ENCODE data around the gene ACSS1. TPM values are rescaled to one million over a fixed set of nuclear protein-coding genes. Genes with fewer than 3 reads are reported as not detected.

Gene ACSS1
- total and polyA plus RNA-seq, 2 experiments from 2014 or later, result 1.3 to 4.1 TPM

GRCh38 chr20:25038103-25038410, 19.9 kb downstream of the ACSS1 start:
- H3K27ac ChIP-seq (ENCODE audit: low read depth), result no peak overlapping the region
- no peaks in the 10 kb centered on the region for H3K9me2 ChIP-seq (ENCODE audit: insufficient read depth)
- Mint-ChIP-seq H3K9me3 (no peaks in the 10 kb centered on the region), H3K4me3 (no peak overlapping the region), H3K27ac (no peak overlapping the region), H3K4me1 (peaks cover 10% of the 10 kb centered on the region), H3K27me3 (ENCODE audit: insufficient read depth, low read depth, poor library complexity) (peaks cover 7% of the 10 kb centered on the region), H3K36me3 (ENCODE audit: low read depth) (no peaks in the 10 kb centered on the region)
- H3K4me1 ChIP-seq (ENCODE audit: insufficient read depth), result no peaks in the 10 kb centered on the region
- no peaks in the 10 kb centered on the region for H4K20me1 ChIP-seq (replicated peaks; ENCODE audit: insufficient read depth)
- no peaks in the 10 kb centered on the region for H3K36me3 ChIP-seq (ENCODE audit: insufficient read depth)
- H2AFZ ChIP-seq, result no peak overlapping the region
- no peaks in the 10 kb centered on the region for H3K27me3 ChIP-seq (ENCODE audit: insufficient read depth)
- H3K4me2 ChIP-seq, result no peak overlapping the region
- no peaks in the 10 kb centered on the region for H3K79me2 ChIP-seq (replicated peaks; ENCODE audit: insufficient read depth)
- ATAC-seq (no peak), DNase-seq (ENCODE audit: low spot score) (no peak)
- no peak for TF ChIP-seq JUNB (IDR thresholded peaks at IDR 0.05; ENCODE audit: unreplicated experiment)
- no peak for TF ChIP-seq ETS1 (IDR thresholded peaks at IDR 0.05)
- TF ChIP-seq ZNF331 (CRISPR knock-in tag; IDR thresholded peaks at IDR 0.05; ENCODE audit: low read depth), result no peak
- TF ChIP-seq ZNF114 (CRISPR knock-in tag; IDR thresholded peaks at IDR 0.05), result no peak
- no peak for TF ChIP-seq CREB1 (CRISPR knock-in tag; IDR thresholded peaks at IDR 0.05; ENCODE audit: low read depth)
- TF ChIP-seq STAT1 (IDR thresholded peaks at IDR 0.05; ENCODE audit: unreplicated experiment), result no peak
- no peak for TF ChIP-seq EZH2 (IDR thresholded peaks at IDR 0.05; ENCODE audit: low read depth, unreplicated experiment)
- TF ChIP-seq CTCF (conservative IDR thresholded peaks at IDR 0.05; ENCODE audit: low read depth in 2 of 2), result no peak
- TF ChIP-seq REST (IDR thresholded peaks at IDR 0.05; ENCODE audit: unreplicated experiment), result no peak
- no peak overlapping the region for H3K4me3 ChIP-seq
- H3F3A ChIP-seq (replicated peaks; ENCODE audit: low read depth), result no peaks in the 10 kb centered on the region
